HG03103 (cell line): ENCODE results near the gene DNM1.

Experiments
- ATAC-seq: cut with Tn5 transposase; IDR thresholded peaks from one replicate; pipeline ENCODE4 v1.9.1; 2021; ENCODE audit warnings: low read depth; ENCODE audit not compliant: unreplicated experiment

Gene DNM1

DNA sequence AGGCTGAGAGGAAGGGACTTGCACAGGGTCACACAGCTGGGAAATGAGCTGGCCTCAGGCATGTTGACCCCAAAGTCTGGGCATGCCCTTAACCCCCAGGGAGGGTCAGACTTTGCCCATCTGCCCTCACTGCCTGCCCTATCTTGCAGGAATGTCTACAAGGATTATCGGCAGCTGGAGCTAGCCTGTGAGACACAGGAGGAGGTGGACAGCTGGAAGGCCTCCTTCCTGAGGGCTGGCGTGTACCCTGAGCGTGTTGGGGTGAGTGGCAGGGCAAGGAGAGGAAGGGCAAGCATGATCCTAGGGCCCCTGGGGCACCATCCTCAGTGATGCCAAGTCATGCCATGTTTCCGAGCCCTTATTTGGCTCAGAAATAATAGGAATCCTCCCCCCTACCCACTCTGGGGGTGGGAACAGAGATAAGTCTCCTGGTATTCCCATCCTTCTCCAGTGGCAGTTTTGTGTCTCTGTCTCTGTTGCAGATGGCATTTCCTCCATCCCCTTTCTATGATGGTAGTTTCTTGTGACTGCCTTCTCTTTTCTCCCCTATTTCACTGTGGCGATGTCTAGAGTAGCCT, 44.1 kb downstream of the DNM1 start:
- ATAC-seq = no peak

- no peak for ATAC-seq
These were observed 46.4 kb downstream of the DNM1 start for GRCh38 chr9:128249558-128249907.

GRCh38 chr9:128249908-128250838, 47.0 kb downstream of the DNM1 start:
- ATAC-seq = peak; percentile 88

DNA sequence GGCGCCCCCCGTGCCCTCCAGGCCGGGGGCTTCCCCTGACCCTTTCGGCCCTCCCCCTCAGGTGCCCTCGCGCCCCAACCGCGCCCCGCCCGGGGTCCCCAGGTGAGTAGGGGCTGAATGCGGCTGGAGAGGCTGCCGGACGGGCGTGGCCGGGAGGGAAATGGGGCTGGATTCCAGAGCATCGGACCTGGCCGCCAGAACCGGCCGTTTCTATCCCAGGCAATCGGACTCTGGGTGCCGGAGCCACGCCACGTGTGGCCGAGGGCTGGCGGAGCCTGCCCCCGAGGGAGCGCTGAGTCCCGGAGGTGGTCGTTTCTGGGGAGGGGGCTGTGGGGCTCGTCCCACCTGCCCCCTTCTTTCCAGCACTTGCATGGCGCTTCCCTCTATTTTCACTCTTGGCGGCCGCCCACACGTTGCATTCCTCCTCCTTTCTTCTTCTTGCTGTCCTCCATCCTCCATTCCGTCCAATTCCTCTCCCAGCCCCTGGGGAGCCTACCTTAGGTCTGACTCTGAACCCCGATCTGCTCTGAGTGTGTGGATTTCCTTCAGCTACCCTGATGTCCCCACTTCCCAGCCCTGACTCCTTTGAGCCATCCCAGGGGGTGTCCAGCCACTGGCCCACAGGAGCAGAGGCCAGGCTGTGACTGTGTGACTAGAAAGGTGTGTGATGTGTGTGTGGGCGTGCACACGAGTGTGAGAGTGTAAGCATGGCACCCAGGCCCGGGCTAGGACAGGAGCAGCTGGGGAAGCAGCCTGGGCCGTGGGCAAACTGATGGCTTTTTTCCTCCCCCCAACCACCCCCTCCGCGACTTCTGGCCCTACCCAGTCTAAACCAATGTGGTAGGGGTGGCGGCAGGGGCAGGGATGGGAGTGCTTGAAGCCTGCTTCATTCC, 47.9 kb downstream of the DNM1 start:
- ATAC-seq = no peak

- no peak for ATAC-seq
These were observed 48.5 kb downstream of the DNM1 start for GRCh38 chr9:128251732-128252100.

- ATAC-seq = no peak
These were observed 49.3 kb downstream of the DNM1 start for GRCh38 chr9:128252317-128253139.

DNA sequence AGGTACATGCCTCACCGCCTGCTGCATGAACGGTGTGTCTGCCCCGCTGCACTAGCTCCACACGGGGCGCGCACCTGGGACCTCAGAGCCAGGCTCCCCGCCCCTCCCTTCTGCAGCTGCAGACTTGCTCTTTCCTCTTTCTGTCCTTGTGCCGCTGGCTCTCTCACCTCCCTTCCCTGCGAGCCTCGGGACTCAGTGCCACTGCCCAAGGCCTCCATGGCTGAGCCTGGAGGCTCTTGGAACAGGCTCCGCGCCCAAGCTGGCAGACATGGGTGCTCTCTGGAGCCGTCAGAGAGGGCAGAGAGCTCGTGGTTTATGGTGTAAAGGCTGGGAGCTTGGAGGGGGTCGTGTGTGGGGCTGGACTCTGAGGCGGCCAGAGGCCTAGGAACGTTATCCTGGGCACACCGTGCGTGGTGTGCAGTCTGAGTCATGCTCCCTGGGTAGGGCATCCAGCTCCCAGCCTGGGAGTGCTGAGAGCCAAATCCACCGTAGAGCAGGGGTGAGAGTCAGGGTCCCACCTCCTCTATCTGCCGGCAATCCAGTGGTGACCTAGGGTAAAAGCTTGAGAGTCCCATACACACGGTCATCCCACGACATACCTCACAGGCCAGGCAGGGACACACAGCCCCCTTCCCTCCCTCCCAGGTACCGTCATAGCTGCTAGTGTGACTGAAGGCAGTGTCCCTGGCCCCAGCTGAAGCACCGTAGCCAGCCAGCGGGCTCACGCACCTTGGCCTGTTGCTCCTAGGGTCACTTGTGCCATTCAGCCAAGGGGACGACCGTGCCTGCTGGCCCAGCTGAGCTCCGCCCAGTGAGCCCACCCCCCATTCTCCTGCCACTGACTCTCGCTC, 50.2 kb downstream of the DNM1 start:
- no peak for ATAC-seq

GRCh38 chr9:128253991-128254346, 50.8 kb downstream of the DNM1 start:
- no peak for ATAC-seq

- ATAC-seq = no peak
These were observed 51.2 kb downstream of the DNM1 start for GRCh38 chr9:128254362-128254761.

- no peak for ATAC-seq
These were observed 51.9 kb downstream of the DNM1 start for GRCh38 chr9:128254855-128255759.

DNA sequence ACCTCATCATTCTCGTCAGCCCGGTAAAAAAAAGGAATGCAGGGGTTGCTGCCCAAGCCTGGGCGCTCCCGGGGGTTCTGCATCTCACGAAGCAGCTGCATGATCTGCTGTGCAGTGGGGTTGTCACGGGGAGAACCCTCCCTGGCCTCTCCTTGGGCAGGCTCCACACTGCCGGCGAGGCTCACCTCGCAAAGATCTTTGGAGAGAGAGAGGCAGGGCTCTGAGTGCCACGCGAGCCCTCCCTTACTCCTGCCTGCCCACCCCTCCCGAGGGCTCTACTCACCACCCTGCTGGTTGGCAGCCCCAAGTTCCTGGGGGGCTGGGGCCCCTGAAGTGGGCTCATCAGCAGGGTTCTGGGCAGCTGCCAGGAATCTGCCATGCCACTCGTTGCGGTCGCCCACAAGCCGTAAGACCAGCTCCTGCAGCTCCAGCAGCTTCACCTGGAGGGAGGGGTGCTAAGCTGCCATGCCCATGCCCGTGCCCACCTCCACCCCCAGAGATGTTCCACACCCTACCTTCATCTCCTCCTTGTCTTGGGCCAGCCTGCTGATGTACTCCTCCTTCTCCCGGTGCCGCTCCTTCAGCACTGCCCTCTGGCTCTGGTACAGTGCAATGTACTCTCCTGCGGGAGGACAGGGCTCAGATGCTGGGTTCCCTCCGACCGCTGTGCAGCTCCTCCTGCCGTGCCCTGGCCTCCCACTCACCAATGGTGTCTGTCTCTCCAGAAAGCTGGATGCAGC, 54.1 kb downstream of the DNM1 start:
- ATAC-seq = no peak

DNA sequence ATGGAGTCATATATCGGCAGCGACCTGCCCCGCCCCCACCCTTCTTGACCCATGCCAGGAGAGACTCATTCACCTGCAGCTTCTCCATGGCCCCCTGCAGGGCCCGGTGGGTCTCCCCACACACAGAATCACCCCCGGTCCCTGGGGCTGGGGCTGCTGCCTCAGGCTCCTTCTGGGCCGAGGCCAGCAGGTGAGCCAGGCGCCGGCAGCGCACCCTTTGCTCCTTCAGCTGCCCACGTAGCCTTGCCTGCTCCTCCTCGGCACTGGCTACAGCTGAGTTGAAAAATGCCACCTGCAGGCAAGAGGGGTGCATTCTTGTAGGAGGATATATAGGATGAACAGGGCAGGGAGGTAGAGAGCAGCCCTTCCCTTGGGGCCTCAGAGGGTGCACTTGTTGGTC, 54.7 kb downstream of the DNM1 start:
- ATAC-seq = no peak

DNA sequence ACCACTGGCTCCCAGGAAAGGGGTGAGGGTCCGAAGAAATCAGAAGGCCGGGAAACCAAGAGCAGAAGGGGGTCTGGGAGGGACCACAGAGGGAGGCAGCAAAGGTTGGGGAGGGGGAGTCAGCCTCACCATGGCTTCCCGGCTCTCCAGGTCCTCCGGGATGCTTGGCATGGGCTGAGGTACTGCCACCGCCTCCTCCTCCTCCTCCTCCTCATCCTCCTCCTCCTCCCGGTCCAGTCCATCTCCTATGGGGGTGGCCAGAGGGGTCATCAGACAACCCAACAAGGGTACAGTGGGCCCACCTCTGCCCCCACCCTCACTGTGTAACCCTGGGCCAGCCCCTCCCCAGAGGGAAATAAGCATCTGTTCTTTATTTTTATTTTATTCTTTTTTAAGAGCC, 55.1 kb downstream of the DNM1 start:
- ATAC-seq = no peak

DNA sequence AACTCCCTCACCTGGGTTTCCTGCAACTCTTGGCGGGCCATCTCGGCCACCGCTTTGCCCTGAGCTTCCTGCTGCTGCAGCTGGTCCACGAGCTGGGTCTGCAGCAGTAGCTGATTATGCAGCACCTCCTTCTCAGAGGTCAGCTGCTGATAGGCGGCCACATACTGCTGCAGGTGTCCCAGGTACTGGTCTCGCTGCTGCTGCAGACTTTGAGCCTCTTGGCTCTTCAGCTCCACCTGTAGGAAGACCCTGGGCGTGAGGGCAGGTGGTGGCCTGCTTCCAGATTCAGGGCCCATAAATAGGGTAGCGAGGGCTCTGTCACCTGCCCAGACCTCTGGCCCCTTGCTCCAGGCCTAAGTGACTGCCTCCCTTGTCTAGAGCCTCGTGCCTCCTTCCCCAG, 56.0 kb downstream of the DNM1 start:
- ATAC-seq = no peak

DNA sequence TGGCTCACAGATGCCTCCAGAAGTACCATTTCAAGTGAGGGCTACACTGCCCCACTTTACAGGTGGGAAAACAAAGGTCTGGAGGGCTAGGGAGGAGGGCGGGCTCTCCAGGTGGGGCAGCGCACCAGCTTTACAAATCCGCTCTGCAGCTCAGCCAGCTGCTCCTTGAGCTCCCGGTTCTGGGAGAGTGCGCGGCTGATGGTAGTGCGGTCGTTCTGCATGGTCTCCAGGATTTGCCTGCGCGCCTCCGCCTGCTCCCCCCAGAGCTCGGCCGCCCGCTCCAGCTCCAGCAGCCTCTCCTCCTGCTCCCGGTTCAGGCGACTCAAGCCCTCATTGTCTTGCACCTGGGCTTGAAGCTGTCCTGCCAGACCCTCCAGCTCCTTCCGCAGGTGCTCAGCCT, 57.2 kb downstream of the DNM1 start:
- no peak for ATAC-seq

DNA sequence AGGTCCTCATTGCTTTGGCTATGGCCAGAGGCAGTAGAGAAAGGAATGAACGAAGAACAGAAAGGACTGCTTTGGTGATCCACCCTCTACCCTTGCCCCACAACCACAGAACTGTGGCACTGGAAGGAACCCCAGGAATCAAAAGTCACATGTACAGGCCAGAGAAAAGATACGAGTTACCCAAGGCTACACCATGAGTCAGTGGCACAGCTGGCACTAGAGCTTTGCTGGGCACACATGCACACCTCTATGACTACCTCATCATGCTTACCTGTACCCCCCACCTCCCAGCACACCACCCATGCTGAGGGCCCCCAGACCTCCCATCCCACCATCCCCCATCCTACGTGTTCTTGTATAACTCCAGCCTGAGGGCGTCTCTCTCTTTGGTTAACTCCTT, 59.5 kb downstream of the DNM1 start:
- no peak for ATAC-seq

DNA sequence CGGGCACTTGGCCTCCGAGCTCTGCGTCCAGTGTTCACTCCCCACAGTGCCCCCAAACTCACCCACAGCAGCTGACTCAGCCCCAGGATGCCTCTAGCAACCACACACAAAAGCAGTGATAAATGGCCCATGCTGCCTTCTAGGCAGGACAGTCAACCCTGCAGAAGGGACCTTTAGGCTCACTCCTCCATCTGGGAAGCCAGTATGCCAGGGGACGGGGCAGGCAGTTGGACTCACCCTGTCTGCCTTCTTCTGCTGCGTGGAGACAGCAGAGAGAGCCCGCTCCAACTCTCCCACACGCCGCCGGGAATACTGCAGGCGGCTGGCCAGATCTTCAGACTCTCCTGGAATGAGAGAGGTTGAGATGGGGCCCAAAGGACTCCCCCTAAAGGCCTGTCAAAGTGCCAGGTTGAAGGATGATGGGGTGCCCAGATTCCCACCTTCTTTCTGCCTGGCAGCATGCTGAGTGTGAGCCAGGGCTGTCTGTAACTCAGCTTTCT, 62.2 kb downstream of the DNM1 start:
- no peak for ATAC-seq
